Osteocyte (in vitro differentiated cells): ENCODE measurements around the gene NME9. TPM values are rescaled to one million over a fixed set of nuclear protein-coding genes. Genes with fewer than 3 reads are reported as not detected.

Experiments used
- DNase-seq: peaks from one replicate; pipeline ENCODE4 v3.0.0; 2021; ENCODE audit warnings: mixed read lengths; ENCODE audit not compliant: unreplicated experiment; ENCODE audit errors: extremely low spot score
- H3K27ac Mint-ChIP-seq: one replicate; pipeline ENCODE4 v1.8.0; 2021; ENCODE audit warnings: mild to moderate bottlenecking, mixed read lengths; ENCODE audit not compliant: unreplicated experiment
- H3K27me3 Mint-ChIP-seq: one replicate; pipeline ENCODE4 v1.8.0; 2021; ENCODE audit warnings: mixed read lengths; ENCODE audit not compliant: unreplicated experiment
- H3K36me3 Mint-ChIP-seq: one replicate; pipeline ENCODE4 v1.8.0; 2021; ENCODE audit warnings: mixed read lengths; ENCODE audit not compliant: unreplicated experiment
- H3K4me1 Mint-ChIP-seq: one replicate; pipeline ENCODE4 v1.8.0; 2021; ENCODE audit warnings: mixed read lengths; ENCODE audit not compliant: unreplicated experiment
- H3K4me3 Mint-ChIP-seq: one replicate; pipeline ENCODE4 v1.8.0; 2021; ENCODE audit warnings: mild to moderate bottlenecking, moderate library complexity, mixed read lengths; ENCODE audit not compliant: unreplicated experiment
- H3K9me3 Mint-ChIP-seq: one replicate; pipeline ENCODE4 v1.8.0; 2021; ENCODE audit warnings: mixed read lengths; ENCODE audit not compliant: unreplicated experiment
- CTCF ChIP-seq: fragments of 200-600 bp; sonication (generic); IDR thresholded peaks from 2 replicates; pipeline ENCODE4 v1.5.0; 2021; ENCODE audit warnings: antibody characterized with exemption, mild to moderate bottlenecking, moderate library complexity
- total RNA-seq: library from RNA; stranded (reverse); gene quantifications from 2 replicates; pipeline ENCODE4 v1.2.1, GENCODE V29; 2021

Gene NME9
- total RNA-seq, 1 donor from 2014 or later = not detected

GRCh38 chr3:138361561-138361971 lies 31.9 kb upstream of the NME9 start:
- Mint-ChIP-seq H3K27ac (peak overlapping the region; percentile 11), H3K9me3 (no peaks in the 10 kb centered on the region), H3K36me3 (no peaks in the 10 kb centered on the region), H3K4me3 (no peak overlapping the region), H3K4me1 (peaks cover 47% of the 10 kb centered on the region), H3K27me3 (no peaks in the 10 kb centered on the region)
- no peak for TF ChIP-seq CTCF
- DNase-seq = no peak

GRCh38 chr3:138360869-138361525 lies 31.3 kb upstream of the NME9 start:
- H3K27ac Mint-ChIP-seq = peak overlapping the region; percentile 11
- H3K4me1 Mint-ChIP-seq = peaks cover 48% of the 10 kb centered on the region
- DNase-seq = no peak
- H3K4me3 Mint-ChIP-seq = no peak overlapping the region
- H3K9me3 Mint-ChIP-seq = no peaks in the 10 kb centered on the region
- H3K27me3 Mint-ChIP-seq = no peaks in the 10 kb centered on the region
- TF ChIP-seq CTCF = no peak
- no peaks in the 10 kb centered on the region for H3K36me3 Mint-ChIP-seq

- H3K4me3 Mint-ChIP-seq = no peak overlapping the region
- no peaks in the 10 kb centered on the region for H3K27me3 Mint-ChIP-seq
- H3K27ac Mint-ChIP-seq = no peak overlapping the region
- DNase-seq = no peak
- peaks cover 48% of the 10 kb centered on the region for H3K4me1 Mint-ChIP-seq
- TF ChIP-seq CTCF = no peak
- H3K36me3 Mint-ChIP-seq = no peaks in the 10 kb centered on the region
- H3K9me3 Mint-ChIP-seq = no peaks in the 10 kb centered on the region
Observed at GRCh38 chr3:138359919-138360868, 30.5 kb upstream of the NME9 start.

GRCh38 chr3:138359148-138359918 lies 29.7 kb upstream of the NME9 start:
- Mint-ChIP-seq H3K9me3 (no peaks in the 10 kb centered on the region), H3K4me1 (peaks cover 48% of the 10 kb centered on the region), H3K27ac (no peak overlapping the region), H3K27me3 (no peaks in the 10 kb centered on the region), H3K4me3 (no peak overlapping the region), H3K36me3 (no peaks in the 10 kb centered on the region)
- no peak for TF ChIP-seq CTCF
- DNase-seq = no peak
